Suppressor macrophage (primary cell): ENCODE measurements around the gene TMEM89.

Experiments used
- DNase-seq, 4 experiments: peaks; one replicate each; pipeline ENCODE4 v3.0.0-alpha.2; 2020 to 2022

Gene TMEM89

GRCh38 chr3:48609088-48610005 lies 12.2 kb downstream of the TMEM89 start, which contains the start of gene UQCRC1:
Gene UQCRC1 (minus strand): TSS chr3:48609646. CDS start chr3:48609620, 26 bp downstream.
- peak; percentile 97 to 98 (median 98) for DNase-seq

- peak; percentile 16 to 43 (median 36) for DNase-seq
These were observed 14.1 kb downstream of the TMEM89 start for GRCh38 chr3:48607519-48607918.

- DNase-seq, result no peak
These were observed 20.0 kb downstream of the TMEM89 start for GRCh38 chr3:48601622-48601994.

- no peak for DNase-seq
These were observed 20.6 kb downstream of the TMEM89 start for GRCh38 chr3:48600711-48601621.

GRCh38 chr3:48599509-48600285 lies 21.9 kb downstream of the TMEM89 start:
- DNase-seq, result no peak

- DNase-seq, result no peak
These were observed 22.5 kb downstream of the TMEM89 start for GRCh38 chr3:48599077-48599501.

GRCh38 chr3:48598323-48599076 lies 23.1 kb downstream of the TMEM89 start:
- peak in 3 of 4 experiments; percentile 20 to 37 (median 34) for DNase-seq

- DNase-seq, result no peak
These were observed 24.2 kb downstream of the TMEM89 start for GRCh38 chr3:48597408-48597800.

- DNase-seq, result no peak
These were observed 24.7 kb downstream of the TMEM89 start for GRCh38 chr3:48596676-48597407.

GRCh38 chr3:48596157-48596556 lies 25.4 kb downstream of the TMEM89 start:
- no peak for DNase-seq

GRCh38 chr3:48595526-48596121 lies 25.9 kb downstream of the TMEM89 start:
- peak; percentile 30 to 60 (median 37) for DNase-seq

- peak in 1 of 4 experiments; percentile 37 for DNase-seq
These were observed 26.5 kb downstream of the TMEM89 start, which contains the start of gene COL7A1 for GRCh38 chr3:48595075-48595525. Gene COL7A1 (minus strand): TSS chr3:48595329. CDS start chr3:48595159, 170 bp downstream.

- DNase-seq, result peak in 1 of 4 experiments; percentile 27
These were observed 27.0 kb downstream of the TMEM89 start for GRCh38 chr3:48594417-48595049.

- DNase-seq, result no peak
These were observed 28.2 kb downstream of the TMEM89 start for GRCh38 chr3:48593337-48593736.

GRCh38 chr3:48592519-48593087 lies 29.0 kb downstream of the TMEM89 start:
- no peak for DNase-seq

GRCh38 chr3:48591886-48592518 lies 29.6 kb downstream of the TMEM89 start:
- no peak for DNase-seq

GRCh38 chr3:48591436-48591835 lies 30.1 kb downstream of the TMEM89 start:
- DNase-seq, result no peak

- DNase-seq, result no peak
These were observed 33.3 kb downstream of the TMEM89 start for GRCh38 chr3:48588230-48588629.

GRCh38 chr3:48587686-48588085 lies 33.9 kb downstream of the TMEM89 start:
- no peak for DNase-seq
